SIG-M5 (cell line): ENCODE measurements around the gene CPSF4L.

Experiments
- DNase-seq: peaks from one replicate; lab custom pipeline; 2025; lab: John Stamatoyannopoulos, UW

CPSF4L gene

DNA sequence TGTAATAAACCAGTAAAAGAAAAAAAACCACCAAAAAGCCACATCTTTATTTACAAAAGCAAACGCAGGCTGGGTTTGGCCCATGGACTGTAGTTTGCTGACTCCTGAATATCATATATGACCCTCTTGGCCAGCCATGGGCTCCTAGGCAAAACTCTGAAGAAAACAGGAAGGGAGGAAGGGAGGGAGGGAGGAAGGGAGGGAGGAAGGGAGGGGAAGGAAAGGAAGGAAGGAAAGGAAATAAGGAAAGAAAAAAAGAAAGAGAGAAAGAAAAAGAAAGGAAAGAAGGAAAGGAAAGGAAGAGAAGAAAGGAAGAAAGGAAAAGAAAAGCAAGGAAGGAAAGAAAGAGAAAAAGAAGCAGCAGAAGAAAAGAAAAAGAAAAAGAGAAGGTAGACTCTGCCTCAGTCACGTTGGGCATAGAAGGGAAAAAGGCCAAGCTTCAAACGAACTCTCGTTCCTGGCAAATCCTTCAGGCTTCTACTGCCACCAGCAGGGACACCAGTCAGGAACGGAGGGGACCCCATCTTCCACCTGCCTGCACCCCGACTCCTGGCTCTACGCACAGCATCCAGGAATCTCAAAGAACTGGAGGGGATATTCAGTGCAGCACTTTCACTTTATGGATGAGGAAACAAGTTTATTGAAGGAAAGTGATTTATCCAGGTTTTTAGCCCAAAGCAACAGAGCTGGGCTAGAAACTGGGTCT lies 28.0 kb upstream of the CPSF4L start:
- no peak for DNase-seq

DNA sequence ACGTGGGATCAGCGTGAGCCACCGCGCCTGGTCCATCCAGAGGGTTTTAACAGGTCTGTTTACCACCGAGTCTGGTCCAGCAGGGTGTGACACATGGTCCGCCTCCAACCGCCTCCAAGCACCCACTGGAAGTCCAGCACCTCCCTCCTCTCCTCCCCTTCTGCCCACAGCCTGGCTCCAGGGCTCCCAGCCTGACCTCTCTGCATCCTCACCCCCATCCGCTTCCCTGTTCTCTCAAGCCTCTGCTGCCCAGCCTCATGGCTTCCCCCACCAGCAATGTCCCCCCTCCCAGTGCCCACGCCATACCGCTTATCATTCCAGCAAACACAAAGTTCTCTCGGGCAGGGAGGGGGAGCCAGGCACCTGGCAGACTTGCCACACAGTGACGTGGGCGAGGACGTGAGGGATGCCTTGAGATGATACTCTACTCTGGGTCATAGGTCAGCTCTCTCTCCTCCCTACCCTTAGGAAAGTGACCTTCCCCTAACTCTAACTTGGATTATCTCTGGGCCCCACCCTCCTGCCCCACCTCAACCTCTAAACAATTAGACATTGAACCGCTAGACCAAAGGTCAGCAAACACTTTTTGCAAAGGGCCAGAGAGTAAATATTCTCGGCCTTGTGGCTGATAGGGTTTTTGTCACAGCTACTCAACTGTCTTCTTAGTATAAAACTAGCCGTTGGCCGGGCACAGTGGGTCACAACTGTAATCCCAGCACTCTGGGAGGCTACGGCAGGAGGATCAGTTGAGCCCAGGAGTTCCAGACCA lies 27.0 kb upstream of the CPSF4L start:
- DNase-seq: no peak

DNA sequence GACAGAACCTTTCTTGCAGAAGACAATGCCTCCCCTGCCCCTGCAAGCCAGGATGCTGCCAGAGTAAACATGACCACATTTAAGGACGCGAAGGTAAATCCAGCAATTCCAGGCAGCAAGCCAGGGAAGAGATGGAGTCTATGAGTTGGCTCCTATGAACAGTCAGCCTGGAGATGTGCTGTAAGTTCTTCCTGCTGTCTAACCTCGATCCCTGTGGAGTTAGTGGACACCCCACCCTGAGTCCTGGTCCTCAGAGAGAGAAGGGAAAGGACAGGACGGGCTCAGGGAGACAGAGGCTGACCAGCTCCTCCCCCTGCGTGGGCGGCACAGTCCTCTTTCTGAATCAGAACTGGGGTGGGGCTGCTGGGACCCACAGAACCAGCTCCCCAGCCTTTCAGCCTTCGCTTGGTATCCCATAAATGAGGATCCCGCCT lies 25.2 kb upstream of the CPSF4L start:
- no peak for DNase-seq

DNA sequence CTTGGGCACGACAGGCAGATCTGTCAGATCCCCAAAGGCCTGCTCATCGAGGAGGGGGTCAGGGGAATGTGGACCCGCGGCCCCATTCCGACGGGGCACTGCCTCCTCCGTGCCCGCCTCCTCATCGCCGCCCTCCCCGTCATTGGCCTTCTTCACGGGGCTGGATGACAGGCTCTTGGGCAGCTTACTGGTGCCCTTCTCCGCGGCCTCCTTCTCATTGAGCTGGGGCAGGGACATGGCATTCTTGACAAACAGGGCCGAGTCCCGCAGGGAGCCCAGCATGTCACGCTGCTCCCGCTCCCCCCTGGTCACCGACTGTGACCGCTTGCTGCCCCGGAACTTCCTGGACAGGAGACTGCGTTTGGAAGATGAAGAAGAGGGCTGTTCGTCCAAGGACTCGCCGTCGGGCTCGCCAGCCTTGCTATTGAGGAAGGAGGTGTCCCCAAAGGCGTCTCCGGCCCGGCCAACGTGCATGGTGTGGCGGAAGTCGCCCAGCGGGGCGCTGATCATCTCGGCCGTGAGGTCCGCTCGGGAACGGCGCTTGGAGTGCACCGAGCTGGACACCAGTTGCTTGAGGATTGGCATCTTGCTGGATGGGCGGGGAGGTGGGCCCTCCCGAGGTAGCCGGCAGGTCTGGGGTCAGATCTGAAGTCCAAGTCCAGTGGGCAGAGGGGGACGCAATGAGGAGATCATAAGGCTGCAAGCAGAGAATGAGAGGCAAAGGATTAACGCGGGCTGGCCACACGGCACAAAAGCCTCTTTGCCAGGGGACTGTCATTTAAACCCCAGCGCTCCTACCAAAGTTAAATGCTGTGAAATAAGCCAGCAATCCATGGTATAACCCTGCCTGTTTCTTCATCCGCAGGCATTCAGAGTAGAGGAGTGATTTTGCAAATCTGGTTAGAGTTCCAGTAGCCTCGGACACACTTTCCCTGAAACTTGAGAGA lies 24.5 kb upstream of the CPSF4L start:
- DNase-seq: no peak

DNA sequence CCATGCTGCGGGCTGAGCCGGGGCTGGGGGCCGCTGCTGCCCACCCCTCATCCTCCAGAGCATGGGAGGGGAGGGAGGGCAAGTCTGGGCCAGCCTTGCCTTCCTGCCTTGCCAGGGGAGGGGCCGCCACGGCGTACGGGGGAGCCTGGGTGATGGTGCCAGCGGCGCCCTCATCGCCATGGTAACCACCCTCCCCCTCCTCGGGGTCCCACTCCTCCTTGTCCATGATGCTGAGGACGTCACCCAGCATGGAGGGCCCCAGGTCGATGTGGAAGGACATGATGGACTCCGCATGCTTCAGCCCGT lies 23.9 kb upstream of the CPSF4L start:
- no peak for DNase-seq

DNA sequence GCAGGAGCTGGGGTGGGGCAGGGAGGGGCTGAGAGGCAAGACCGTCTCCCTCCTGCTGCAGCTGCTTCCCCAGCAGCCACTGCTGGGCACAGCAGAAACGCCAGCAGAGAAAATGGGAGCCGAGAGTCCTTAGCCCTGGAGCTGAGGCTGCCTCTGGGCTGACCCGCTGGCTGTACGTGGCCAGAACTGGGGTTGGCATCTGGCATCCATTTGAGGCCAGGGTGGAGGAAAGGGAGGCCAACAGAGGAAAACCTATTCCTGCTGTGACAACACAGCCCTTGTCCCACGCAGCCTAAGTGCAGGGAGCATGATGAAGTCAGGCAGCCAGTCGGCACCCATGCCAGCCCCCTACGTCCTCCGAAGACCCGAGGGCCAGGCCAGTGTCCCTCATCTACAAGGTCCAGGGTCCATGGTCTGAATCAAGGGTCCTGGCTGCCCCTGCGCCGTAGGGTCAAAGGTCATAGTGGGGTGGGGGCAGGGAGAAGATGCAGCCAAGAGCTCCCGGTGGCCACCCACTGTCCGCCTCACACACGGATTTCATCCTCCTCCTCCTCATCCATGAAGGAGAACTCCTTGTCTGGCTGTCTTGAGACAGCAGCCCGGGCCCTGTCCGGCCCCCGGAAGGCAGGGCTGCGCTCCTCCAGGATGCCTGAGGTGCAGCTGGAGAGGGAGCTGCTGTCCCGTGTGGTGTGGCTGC lies 23.4 kb upstream of the CPSF4L start:
- no peak for DNase-seq

DNA sequence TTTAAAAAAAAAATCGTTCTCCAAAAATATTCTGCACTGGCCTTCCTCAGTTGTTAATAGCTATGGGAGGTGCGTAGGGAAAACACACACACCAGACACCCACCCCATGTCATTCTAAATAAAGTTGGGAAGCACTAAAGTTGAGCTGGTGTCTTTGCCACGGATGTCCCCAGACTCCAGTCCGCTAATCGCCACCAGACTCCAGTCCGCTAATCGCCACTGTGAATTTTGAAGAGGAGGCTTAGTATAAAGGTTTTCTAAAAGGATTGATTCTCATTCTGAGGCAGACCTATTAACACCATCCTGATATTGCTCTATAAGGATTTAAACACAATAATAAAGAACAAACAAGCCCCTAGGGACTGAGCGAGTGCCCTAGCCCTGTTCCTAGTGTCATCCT lies 22.7 kb upstream of the CPSF4L start:
- no peak for DNase-seq

DNA sequence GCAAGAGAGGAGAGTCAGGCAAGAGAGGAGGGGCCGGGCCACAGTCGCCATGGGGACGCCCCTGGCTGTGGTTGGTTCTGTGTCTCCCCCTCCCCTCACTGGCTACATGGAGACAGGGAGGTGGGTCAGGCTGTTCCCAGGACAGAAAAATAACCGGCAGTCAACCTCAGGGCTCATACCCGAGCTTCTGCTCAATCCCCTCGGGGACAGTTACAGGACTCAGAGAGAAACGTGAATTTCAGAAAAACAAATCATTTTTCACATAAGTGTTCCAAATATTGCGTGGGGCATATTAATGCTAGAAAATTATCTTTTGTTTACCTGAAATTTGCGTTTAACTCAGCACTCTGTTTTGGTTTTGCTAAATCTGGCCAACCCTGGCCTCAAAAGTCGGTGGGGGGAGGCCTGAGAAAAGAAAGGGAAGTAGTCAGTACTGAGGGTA lies 22.2 kb upstream of the CPSF4L start:
- DNase-seq: no peak

DNA sequence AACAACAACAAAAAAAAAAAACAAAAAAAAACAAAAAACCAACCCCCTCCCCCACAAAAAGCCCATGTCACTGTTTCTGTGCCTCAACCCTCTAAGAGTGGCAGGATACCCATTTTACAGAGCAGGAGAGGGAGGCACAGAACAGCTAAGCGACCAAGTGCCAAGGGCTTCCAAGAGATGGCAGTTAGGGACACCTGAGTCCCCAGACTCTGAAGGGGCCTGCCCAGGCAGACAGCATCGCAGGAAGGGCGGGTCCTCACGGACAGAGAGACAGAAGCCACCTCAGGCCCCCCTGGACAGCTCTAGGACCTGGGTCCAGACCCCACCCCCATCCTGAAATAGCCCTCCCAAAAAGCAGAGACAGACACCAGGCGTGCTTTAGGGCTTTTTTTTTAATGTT lies 21.6 kb upstream of the CPSF4L start:
- no peak for DNase-seq

DNA sequence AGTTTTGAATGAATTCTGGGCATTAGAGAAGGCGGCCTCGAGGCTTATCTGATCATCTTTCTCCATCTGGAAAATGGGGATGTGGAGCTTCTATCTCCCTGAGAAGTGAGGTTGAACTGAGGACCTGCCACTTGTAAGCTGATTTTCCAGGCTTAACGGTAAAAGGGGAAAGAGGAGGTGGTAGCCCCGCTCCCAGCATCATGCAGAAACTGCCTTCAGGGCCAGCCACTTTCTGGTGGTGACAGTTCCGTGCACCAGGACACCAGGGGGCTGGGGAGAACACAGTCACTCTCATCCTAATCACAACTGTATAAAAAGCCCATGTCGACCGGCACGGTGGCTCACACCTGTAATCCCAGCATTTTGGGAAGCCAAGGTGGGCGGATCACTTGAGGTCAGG lies 20.9 kb upstream of the CPSF4L start:
- DNase-seq: no peak

DNA sequence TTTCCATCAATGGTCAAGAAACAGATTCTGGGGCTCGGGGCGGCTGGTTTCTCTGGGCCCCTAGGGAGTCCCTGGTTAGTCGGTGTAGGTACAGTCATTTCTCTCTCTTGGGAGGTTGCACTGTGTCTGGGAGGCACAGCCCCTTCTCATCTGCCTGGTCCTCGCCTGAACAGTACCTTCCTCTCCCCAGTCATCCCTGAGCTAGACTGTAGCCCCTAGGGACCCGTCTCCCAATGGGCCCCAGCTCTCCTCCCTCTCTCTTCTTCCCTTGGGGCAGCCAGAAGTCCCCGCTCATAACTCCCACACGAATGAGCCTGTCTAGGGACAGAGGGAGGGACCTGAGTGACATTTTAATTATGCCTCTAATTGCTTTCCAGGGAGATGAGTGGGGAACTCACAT lies 20.2 kb upstream of the CPSF4L start:
- DNase-seq: no peak

DNA sequence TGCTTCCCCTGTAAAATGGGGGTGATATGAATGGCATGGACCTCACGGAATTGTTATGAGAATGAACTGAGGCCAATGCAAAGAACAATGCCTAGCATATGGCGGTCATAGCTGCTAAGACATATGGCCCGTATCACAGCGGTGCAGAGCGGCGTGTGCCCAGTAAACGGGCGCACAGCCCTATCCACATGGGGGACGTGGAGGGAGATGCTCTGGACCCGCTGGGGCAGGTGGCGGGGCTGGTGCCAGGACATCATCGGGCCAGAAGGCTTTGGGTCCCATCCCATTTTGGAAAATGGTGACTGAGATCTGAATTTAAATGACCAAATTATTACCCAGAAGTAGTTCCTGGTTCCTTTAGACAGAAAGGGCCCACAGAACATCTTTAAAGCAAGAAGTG lies 18.5 kb upstream of the CPSF4L start:
- no peak for DNase-seq

DNA sequence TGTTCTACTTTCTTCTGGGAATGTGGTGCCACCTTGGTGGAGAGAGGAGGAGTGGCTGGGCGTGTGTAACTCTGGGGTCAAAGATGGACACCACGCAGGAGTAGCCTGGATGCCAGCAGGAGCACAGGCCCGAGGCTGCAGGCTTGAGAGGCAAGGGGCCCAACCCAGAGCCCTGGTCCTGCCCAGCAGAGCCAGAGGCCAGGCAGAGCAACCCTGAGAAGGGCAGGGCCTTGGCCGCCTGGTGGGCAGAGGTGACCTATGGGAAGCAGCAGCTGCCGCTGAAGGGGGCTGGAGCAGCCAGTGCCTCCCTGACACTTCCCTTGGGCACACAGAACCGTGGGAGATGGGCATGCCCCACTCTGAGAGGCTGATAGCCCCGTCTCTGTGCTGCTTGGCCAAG lies 18.0 kb upstream of the CPSF4L start:
- DNase-seq: no peak

DNA sequence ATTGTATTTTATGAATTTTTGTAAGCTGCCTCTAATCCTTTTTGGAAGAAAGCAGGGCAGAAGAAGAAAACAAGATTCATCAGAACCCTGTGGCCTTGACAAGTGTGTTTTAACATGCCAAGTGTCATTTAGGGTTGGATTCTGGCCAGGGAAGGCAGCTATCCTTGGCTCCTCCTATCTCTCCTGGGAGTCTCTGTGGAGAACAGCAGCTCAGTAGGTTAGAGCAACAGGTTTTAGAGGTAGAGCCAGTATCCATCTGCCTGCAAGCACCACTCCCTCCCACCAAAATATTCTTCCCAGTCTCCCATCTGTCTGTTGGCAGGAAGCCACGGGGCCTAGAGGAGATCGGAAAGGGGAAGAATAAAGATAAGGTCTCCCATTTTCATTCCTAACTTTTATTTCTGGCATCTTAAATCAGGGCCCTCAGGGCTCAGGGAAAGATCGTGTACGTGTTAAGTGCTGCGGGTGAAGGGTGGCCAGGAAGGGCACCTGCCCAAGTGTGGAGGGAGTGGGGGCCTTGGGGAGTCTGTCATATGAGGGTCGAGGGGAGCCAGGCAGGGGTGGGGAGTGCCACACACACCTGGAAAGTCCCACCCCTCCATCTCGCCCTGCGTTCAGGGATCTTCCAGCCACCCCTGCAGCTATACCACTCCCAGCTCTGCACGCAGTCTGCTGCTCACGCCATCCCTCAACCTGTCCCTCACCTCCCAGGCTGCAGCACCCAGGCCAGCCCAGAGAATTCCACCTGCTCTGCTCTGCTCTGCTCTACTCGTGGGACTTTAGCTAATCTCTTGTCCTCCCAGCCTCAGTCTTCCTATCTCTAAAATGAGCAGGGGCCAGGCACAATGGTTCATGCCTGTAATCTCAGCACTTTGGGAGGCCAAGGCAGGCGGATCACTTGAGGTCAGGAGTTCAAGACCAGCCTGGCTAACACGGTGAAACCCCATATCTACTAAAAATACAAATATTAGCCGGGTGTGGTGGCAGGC lies 17.1 kb upstream of the CPSF4L start:
- DNase-seq: no peak

DNA sequence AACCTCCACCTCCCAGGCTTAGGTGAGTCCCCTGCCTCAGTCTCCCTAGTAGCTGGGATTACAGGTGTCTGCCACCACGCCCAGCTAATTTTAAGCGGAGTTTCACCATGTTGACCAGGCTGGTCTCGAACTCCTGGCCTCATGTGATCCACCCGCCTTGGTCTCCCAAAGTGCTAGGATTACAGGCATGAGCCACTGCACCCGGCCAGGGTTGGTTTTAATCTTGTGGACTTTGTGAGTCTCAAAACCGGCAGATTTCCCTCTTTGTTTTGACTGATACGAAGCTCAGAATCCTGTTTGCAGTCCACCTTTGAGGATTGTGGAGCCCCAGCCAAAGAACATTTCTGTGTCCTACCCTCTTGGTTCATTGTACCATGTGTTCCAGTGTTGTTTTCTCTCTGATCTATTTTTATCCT lies 16.4 kb upstream of the CPSF4L start:
- no peak for DNase-seq

DNA sequence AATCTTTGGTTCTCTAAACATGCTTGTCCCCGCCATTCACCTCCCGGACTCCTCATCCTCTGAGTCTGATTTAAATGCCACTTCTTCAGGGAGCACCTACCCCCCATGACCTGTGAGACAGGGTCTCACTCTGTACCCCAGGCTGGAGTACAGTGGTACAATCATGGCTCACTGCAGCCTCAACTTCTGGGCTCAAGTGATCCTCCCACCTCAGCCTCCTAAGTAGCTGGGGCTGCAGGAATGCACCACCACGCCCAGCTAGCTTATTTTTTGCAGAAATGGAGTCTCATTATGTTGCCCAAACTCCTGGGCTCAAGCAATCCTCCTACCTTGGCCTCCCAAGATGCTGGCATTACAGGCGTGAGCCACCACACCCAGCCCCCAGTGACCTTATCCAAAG lies 12.8 kb upstream of the CPSF4L start:
- DNase-seq: no peak

DNA sequence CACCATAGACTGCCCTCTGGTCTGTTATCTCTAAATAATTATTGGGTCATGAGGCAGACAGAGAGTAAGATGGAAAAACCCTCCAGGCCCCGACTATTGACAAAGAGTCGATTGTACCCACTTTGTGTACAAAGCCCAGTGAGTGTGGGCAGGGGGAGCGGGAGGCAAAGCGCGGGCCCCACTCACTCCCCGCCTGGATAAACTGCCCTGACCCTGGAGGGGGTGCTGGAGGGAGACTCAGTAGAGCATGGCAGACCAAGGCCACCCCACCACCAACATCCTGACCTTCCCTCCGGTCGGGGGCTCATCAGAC lies 11.2 kb upstream of the CPSF4L start:
- no peak for DNase-seq

DNA sequence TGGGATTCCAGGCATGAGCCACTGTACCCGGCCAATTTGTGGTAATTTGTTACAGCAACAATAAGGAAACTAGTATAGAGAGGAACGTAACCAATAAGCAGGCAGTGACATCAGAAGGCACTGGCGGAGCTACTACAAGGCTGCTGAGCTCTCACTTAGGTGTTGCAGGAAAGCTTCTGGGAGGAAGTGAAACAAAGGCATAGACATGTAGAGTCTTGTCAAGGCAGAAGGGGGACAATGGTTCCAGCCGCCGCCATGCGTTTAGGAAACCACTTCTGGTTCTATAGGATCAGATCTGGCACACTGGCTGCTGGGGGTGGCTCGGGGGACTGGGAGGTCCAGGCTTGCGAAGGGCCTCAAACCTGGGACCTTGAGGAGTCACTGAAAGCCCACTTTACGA lies 9.4 kb upstream of the CPSF4L start:
- peak; percentile 80 for DNase-seq

DNA sequence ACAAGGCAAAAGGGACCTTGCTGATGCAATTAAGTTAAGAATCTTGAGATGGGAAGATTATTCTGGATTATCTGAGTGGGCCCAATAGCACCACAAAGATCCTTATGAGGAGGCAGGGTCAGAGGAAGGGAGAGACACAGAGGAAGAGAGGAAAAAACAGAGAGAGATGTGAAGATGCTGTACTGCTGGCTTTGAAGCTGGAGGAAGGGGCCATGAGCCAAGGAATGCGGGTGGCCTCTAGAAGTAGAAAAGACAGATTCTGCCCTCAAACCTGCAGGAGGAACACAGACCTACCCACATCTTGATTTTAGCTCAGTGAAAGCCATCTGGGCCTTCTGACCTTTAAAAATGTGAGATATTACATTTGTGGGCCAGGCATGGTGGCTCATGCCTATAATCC lies 8.1 kb upstream of the CPSF4L start:
- no peak for DNase-seq

DNA sequence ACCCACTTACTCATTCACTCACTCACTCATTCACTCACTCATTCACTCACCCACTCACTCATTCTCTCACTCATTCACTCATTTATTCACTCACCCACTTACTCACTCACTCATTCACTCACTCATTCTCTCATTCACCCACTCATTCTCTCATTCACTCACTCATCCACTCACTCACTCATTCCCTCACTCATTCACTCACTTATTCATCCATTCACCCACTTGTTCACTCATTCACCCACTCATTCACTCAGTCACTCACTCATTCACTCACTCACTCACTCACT lies 7.6 kb upstream of the CPSF4L start:
- no peak for DNase-seq

DNA sequence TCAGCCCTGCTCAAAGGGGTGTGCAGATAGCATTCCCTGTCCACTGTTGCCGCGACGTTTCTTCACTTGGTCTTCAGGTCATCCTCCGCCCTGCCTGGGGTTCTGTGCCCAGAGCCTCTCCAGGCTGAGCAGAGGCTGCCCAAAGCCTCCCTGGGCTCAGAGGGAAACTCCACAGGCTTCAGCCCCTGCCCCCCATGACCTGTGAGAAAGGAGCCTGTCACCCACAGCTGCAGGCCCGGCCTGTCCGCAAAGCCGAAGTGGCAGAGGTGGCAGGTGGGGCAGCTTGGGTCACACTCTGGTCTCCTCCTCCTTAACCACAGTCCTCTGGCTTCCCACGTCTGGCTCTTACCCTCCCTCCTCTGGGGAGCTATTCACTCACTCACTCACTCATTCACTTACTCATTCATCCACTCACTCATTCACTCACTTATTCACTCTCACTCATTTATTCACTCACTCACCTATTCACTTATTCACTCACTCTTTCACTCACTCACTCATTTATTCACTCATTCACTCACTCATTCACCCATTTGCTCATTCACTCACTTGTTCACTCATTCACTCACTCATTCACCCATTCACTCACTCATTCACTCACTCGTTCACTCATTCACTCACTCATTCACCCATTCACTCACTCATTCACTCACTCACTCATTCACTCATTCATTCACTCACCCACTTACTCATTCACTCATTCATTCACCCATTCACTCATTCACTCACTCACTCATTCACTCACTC lies 7.1 kb upstream of the CPSF4L start:
- DNase-seq: no peak
